HepG2 (cell line): ENCODE data around the gene ICE2. TPM values are rescaled to one million over a fixed set of nuclear protein-coding genes. Genes with fewer than 3 reads are reported as not detected.
A peak's percentile ranks its signal among the peaks of the same experiment; 100 is the strongest.

Source experiments
- ATAC-seq: fragments of 200-7000 bp; cut with Tn5 transposase; 3 replicates; pipeline ENCODE4 v1.9.1; 2020; ENCODE audit warnings: mild to moderate bottlenecking, moderate library complexity
- BruUV-seq: library from RNA; stranded (reverse); fragments of 400-500 nt; replicated peaks from 2 replicates; lab custom pipeline; 2021; lab: Mats Ljungman, UMichigan
- CTCF ChIA-PET: fragments of 300-600 bp; formaldehyde crosslinking; extraction: SDS; loops from one replicate; lab custom pipeline; 2021; ENCODE audit warnings: low total read pairs, inconsistent platforms, low intra/inter-chr PET ratio; lab: Yijun Ruan, JAX
- POLR2A ChIA-PET: fragments of 350-600 bp; sonication (Branson Sonifier 250); formaldehyde crosslinking; loops from one replicate; lab custom pipeline; 2020; ENCODE audit warnings: antibody characterized with exemption, inconsistent platforms; lab: Yijun Ruan, JAX
- DNase-seq: peaks from one replicate; pipeline ENCODE4 v3.0.0-alpha.2; 2015; ENCODE audit warnings: low spot score
- FAIRE-seq: peaks from 3 replicates; lab custom pipeline; 2011; peaks lifted over from hg19 to GRCh38; lab: Jason Lieb, UNC
- H2AFZ ChIP-seq: one replicate; pipeline ENCODE4 v1.6.1; 2011; ENCODE audit warnings: low read length, inconsistent platforms
- H3K27ac ChIP-seq: fragments of 300-600 bp; 3 replicates; pipeline ENCODE4 v1.8.0; 2011; ENCODE audit warnings: mixed run types, mild to moderate bottlenecking, mixed read lengths, low read length, inconsistent platforms; ENCODE audit not compliant: insufficient read depth; ENCODE audit errors: extremely low read length
- H3K27me3 ChIP-seq, 2 experiments: fragments of 200-600 bp in 1 of 2; 2 replicates in 1 of 2; 3 replicates in 1 of 2; pipeline versions ENCODE4 v1.6.0 to v1.8.0; 2011; ENCODE audit warnings: low read length in 2 of 2, mild to moderate bottlenecking in 2 of 2, moderate library complexity in 2 of 2, inconsistent platforms in 1 of 2; ENCODE audit not compliant: insufficient read depth in 2 of 2, control insufficient read depth in 1 of 2
- H3K36me3 ChIP-seq, 2 experiments: fragments of 200-600 bp in 1 of 2; replicated peaks in 1 of 2; 2 replicates in 1 of 2; 3 replicates in 1 of 2; pipeline versions ENCODE4 v1.5.1 to v1.8.0; 2011; ENCODE audit warnings: low read length in 2 of 2, inconsistent platforms in 1 of 2; ENCODE audit not compliant: insufficient read depth in 2 of 2, control insufficient read depth in 1 of 2
- H3K4me1 ChIP-seq: 2 replicates; pipeline ENCODE4 v1.5.1; 2012; ENCODE audit warnings: low read length, inconsistent platforms; ENCODE audit not compliant: insufficient read depth
- H3K4me2 ChIP-seq: 2 replicates; pipeline ENCODE4 v1.6.0; 2011; ENCODE audit warnings: low read depth, low read length, inconsistent platforms
- H3K4me3 ChIP-seq, 3 experiments: fragments of 200-600 bp in 1 of 3; sonication (generic), shearing (Covaris generic) in 1 of 3; replicated peaks in 1 of 3; 2 replicates each; pipeline ENCODE4 v1.5.1; 2011 to 2016; ENCODE audit warnings: low read length in 3 of 3, inconsistent platforms in 2 of 3, low read depth in 2 of 3, mild to moderate bottlenecking in 2 of 3, control low read depth in 1 of 3, mixed read lengths in 1 of 3; ENCODE audit not compliant: insufficient read depth in 1 of 3
- H3K79me2 ChIP-seq: one replicate; pipeline ENCODE4 v1.6.1; 2011; ENCODE audit warnings: low read length, inconsistent platforms; ENCODE audit not compliant: insufficient read depth
- H3K9ac ChIP-seq: 2 replicates; pipeline ENCODE4 v1.6.0; 2011; ENCODE audit warnings: mild to moderate bottlenecking, low read depth, low read length, inconsistent platforms; ENCODE audit not compliant: insufficient read depth
- H3K9me3 ChIP-seq: 2 replicates; pipeline ENCODE4 v1.5.1; 2012; ENCODE audit warnings: mild to moderate bottlenecking, low read length
- H4K20me1 ChIP-seq: 2 replicates; pipeline ENCODE4 v1.6.0; 2011; ENCODE audit warnings: inconsistent platforms, mild to moderate bottlenecking, low read length, moderate library complexity; ENCODE audit not compliant: insufficient read depth
- EHMT2 ChIP-seq: fragments of 200-600 bp; sonication (generic); IDR thresholded peaks from 2 replicates; pipeline ENCODE4 v1.7.0; 2017; ENCODE audit warnings: antibody characterized with exemption, low read depth, low read length, borderline replicate concordance
- GATAD1 ChIP-seq: IDR thresholded peaks from 2 replicates; pipeline ENCODE4 v1.6.1; 2016; ENCODE audit warnings: missing genetic modification reagents, missing compliant biosample characterization
- HINFP ChIP-seq: sonication (generic); formaldehyde crosslinking; IDR thresholded peaks from 2 replicates; pipeline ENCODE4 v1.4.0; 2020; ENCODE audit warnings: low read depth, mild to moderate bottlenecking, missing genetic modification reagents
- HNRNPH1 ChIP-seq: fragments of 200-400 bp; formaldehyde crosslinking; optimal IDR thresholded peaks from 2 replicates; pipeline ENCODE3; 2017; ENCODE audit warnings: mild to moderate bottlenecking, low read depth, low read length
- MED8 ChIP-seq: sonication (generic); formaldehyde crosslinking; IDR thresholded peaks from 2 replicates; pipeline ENCODE4 v1.8.1; 2023; ENCODE audit warnings: mild to moderate bottlenecking, missing genetic modification reagents; ENCODE audit not compliant: insufficient replicate concordance
- MTF1 ChIP-seq: sonication (generic); formaldehyde crosslinking; IDR thresholded peaks from 2 replicates; pipeline ENCODE4 v1.5.0; 2020; ENCODE audit warnings: missing genetic modification reagents
- MXI1 ChIP-seq: IDR thresholded peaks from 3 replicates; pipeline ENCODE4 v1.6.1; 2012; ENCODE audit warnings: low read depth, low read length, inconsistent platforms, borderline replicate concordance
- PATZ1 ChIP-seq: sonication (generic); formaldehyde crosslinking; IDR thresholded peaks from 2 replicates; pipeline ENCODE4 v1.4.0; 2020; ENCODE audit warnings: missing genetic modification reagents
- SALL1 ChIP-seq: sonication (generic); formaldehyde crosslinking; IDR thresholded peaks from 2 replicates; pipeline ENCODE4 v1.8.0; 2022; ENCODE audit warnings: mild to moderate bottlenecking, missing genetic modification reagents
- SPEN ChIP-seq: sonication (generic); formaldehyde crosslinking; IDR thresholded peaks from 2 replicates; pipeline ENCODE4 v1.5.1; 2020; ENCODE audit warnings: low read depth, mild to moderate bottlenecking, missing genetic modification reagents
- ZFX ChIP-seq: sonication (generic); formaldehyde crosslinking; IDR thresholded peaks from 2 replicates; pipeline ENCODE4 v1.4.0; 2020; ENCODE audit warnings: mild to moderate bottlenecking, low read depth, missing genetic modification reagents, moderate library complexity
- ZNF430 ChIP-seq: sonication (generic); formaldehyde crosslinking; IDR thresholded peaks from 2 replicates; pipeline ENCODE4 v1.9.0; 2021; ENCODE audit warnings: mild to moderate bottlenecking, missing genetic modification reagents
- WGBS: methylation state at CpG from one replicate; pipeline ENCODE4 v1.1.6; 2017; ENCODE audit warnings: low lambda C conversion rate; 5-methylcytosine and 5-hydroxymethylcytosine counted together
- in situ Hi-C: cut with HindIII; loops from 2 replicates; pipeline ENCODE4 v1.10.0; 2017; ENCODE audit warnings: low pct_unique_long_range_greater_than_20kb; ENCODE audit not compliant: extremely low pct_ligation_motif_present
- intact Hi-C: fragments of 100-400 bp; cut with micrococcal nuclease; formaldehyde crosslinking; loops from one replicate; pipeline ENCODE4 v1.10.0; 2022; ENCODE audit not compliant: unreplicated experiment
- polyA plus RNA-seq, 8 experiments: library from polyadenylated mRNA; depleted of rRNA in 3 of 8; stranded (reverse) in 7 of 8; unstranded in 1 of 8; fragments of >200 nt; fragmentation: Illumina TruSeq in 4 of 8; extraction: Trizol in 4 of 8; gene quantifications; 2 replicates each; pipeline versions ENCODE4 v1.2.1 to v1.2.3, GENCODE V29; 2011 to 2016; ENCODE audit warnings: low read depth in 4 of 8, missing spikeins in 1 of 8, mixed read lengths in 1 of 8; ENCODE audit not compliant: insufficient read depth in 1 of 8
- total RNA-seq, 5 experiments: library from RNA; depleted of rRNA; stranded (reverse); fragments of >200 nt; fragmentation: Illumina TruSeq; extraction: Trizol; gene quantifications; 2 replicates each; pipeline ENCODE4 v1.2.3, GENCODE V29; 2016; ENCODE audit warnings: low read depth in 1 of 5

ICE2 gene
- total and polyA plus RNA-seq, 2 of the 13 experiments (the other 11 are each of a cell fraction or from before 2014, with no cell fraction given), result 24.8 to 26.4 TPM

DNA sequence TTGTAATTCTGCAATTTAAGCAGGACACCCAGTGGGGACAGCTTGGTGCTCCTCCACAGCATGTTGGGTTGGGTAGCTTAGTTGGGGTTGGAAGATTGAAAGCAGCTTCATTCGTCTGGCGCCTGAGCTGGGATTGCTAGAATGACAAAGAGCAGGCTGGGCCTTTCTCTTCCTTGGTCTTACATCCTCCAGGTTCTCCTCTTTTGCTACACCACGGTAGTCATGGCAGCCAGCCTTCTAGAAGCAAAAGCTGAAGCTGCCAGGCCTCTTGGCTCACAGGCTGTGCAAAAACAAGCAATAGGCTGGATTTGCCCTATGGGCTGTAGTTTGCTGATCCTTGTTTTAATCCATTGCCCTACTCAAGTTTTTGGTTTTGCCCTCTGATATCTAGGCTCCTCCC, 78.0 kb downstream of the ICE2 start:
- BruUV-seq, result no TSS peak
- 33% methylated on average over 3 of the region's 3 CpGs for WGBS
- H3K4me2 ChIP-seq, result peak overlapping the region; percentile 98
- CTCF ChIA-PET, result no interaction called here
- in situ Hi-C loops (no loop called here), intact Hi-C loops (no loop called here)
- H3K9me3 ChIP-seq, result no peaks in the 10 kb centered on the region
- no peaks in the 10 kb centered on the region; a peak in 1 of 5 replicates for H3K27me3 ChIP-seq
- no peak for TF ChIP-seq MTF1 (CRISPR knock-in tag)
- TF ChIP-seq SALL1, result 0 out of 2 replicates have a peak, but pooled peaks have one; percentile 21
- TF ChIP-seq GATAD1 (CRISPR knock-in tag), result no peak
- no peak for TF ChIP-seq ZNF430 (CRISPR knock-in tag)
- TF ChIP-seq SPEN, result 0 out of 2 replicates have a peak, but pooled peaks have one; percentile 22
- peak; percentile 31; the same call in 1 of the 2 replicates for TF ChIP-seq ZFX (CRISPR knock-in tag)
- H3K4me3 ChIP-seq, result peak overlapping the region; percentile 36 to 65 (median 43)
- no peak overlapping the region for H2AFZ ChIP-seq
- peak overlapping the region; percentile 84 for H3K9ac ChIP-seq
- DNase-seq (no peak), ATAC-seq (no peak), FAIRE-seq (no peak)
- peaks cover 91% of the 10 kb centered on the region for H3K4me1 ChIP-seq
- no peaks in the 10 kb centered on the region for H4K20me1 ChIP-seq
- POLR2A ChIA-PET, result interaction anchor here (1.0 to 5.6 kb wide), 5 partner anchors 7 to 26 kb away, joined by 3 to 59 read pairs (median 9); no protein-coding TSS in a partner anchor
- peak overlapping the region; percentile 95 for H3K27ac ChIP-seq
- peaks cover 1 to 8% of the 10 kb centered on the region in 2 experiments; a peak in 2 of 5 replicates for H3K36me3 ChIP-seq
- peaks cover 50% of the 10 kb centered on the region for H3K79me2 ChIP-seq

DNA sequence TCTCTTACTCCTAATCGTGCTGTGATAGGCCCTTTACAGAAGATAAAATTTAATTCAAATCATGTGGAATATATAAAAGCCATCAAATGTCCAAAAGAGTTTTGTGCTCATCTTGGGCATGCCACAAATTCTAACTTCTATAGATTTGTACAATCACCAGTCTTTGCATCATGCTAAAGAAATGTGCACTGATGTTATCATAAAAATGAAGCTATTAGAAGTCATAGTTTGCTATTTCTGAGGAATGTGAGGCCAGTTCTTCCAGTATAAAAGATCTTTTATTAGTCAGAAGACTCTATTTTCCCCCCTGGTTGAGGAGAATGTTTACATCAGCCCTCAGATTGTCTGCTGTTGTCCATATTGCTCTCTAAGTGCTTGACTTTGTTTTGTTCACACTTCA, 79.0 kb downstream of the ICE2 start:
- intact Hi-C loops, result no loop called here
- peak overlapping the region in 2 of 3 experiments; percentile 43 to 65; a peak in 2 of 6 replicates for H3K4me3 ChIP-seq
- H3K79me2 ChIP-seq, result peaks cover 60% of the 10 kb centered on the region
- no peaks in the 10 kb centered on the region; a peak in 1 of 5 replicates for H3K27me3 ChIP-seq
- H3K4me2 ChIP-seq, result peak overlapping the region; percentile 98
- in situ Hi-C loops, result no loop called here
- peaks cover 91% of the 10 kb centered on the region for H3K4me1 ChIP-seq
- H3K9ac ChIP-seq, result peak overlapping the region; percentile 84
- BruUV-seq, result no TSS peak
- H3K27ac ChIP-seq, result peak overlapping the region; percentile 95
- no peaks in the 10 kb centered on the region for H3K9me3 ChIP-seq
- ChIA-PET CTCF (no interaction called here), POLR2A (interaction anchor here (0.9 to 5.6 kb wide), 4 partner anchors 9 to 25 kb away, joined by 3 to 59 read pairs (median 6); no protein-coding TSS in a partner anchor)
- no peak for DNase-seq
- TF ChIP-seq HINFP (CRISPR knock-in tag) (no peak), MED8 (CRISPR knock-in tag) (no peak), MXI1 (no peak), HNRNPH1 (no peak), EHMT2 (no peak), PATZ1 (no peak)
- FAIRE-seq, result no peak
- WGBS, result 91% methylated on average over 1 of the region's 1 CpG
- H4K20me1 ChIP-seq, result no peaks in the 10 kb centered on the region
- no peak overlapping the region for H2AFZ ChIP-seq
- H3K36me3 ChIP-seq, result peaks cover 1 to 12% of the 10 kb centered on the region in 2 experiments; a peak in 3 of 5 replicates
- ATAC-seq, result no peak
